ENCODE data around the gene KCNJ10. TPM values are rescaled to one million over a fixed set of nuclear protein-coding genes. Genes with fewer than 3 reads are reported as not detected.

Gene KCNJ10
- total RNA-seq, 1 donor from 2014 or later = not detected

GRCh38 chr1:160022330-160023310, 47.3 kb downstream of the KCNJ10 start:
- Mint-ChIP-seq H3K4me1 (ENCODE audit: unreplicated experiment) (peaks cover 3% of the 10 kb centered on the region), H3K27ac (ENCODE audit: unreplicated experiment) (no peak overlapping the region), H3K36me3 (ENCODE audit: low read depth, unreplicated experiment) (no peaks in the 10 kb centered on the region), H3K4me3 (ENCODE audit: unreplicated experiment) (no peak overlapping the region), H3K9me3 (ENCODE audit: unreplicated experiment) (no peaks in the 10 kb centered on the region), H3K27me3 (ENCODE audit: unreplicated experiment) (no peaks in the 10 kb centered on the region)
- DNase-seq (ENCODE audit: low spot score) = no peak
- TF ChIP-seq CTCF (IDR thresholded peaks at IDR 0.05; ENCODE audit: unreplicated experiment) = no peak

- Mint-ChIP-seq H3K4me3 (ENCODE audit: unreplicated experiment) (no peak overlapping the region), H3K4me1 (ENCODE audit: unreplicated experiment) (peaks cover 3% of the 10 kb centered on the region), H3K9me3 (ENCODE audit: unreplicated experiment) (no peaks in the 10 kb centered on the region), H3K36me3 (ENCODE audit: low read depth, unreplicated experiment) (no peaks in the 10 kb centered on the region), H3K27ac (ENCODE audit: unreplicated experiment) (no peak overlapping the region), H3K27me3 (ENCODE audit: unreplicated experiment) (no peaks in the 10 kb centered on the region)
- DNase-seq (ENCODE audit: low spot score) = no peak
- TF ChIP-seq CTCF (IDR thresholded peaks at IDR 0.05; ENCODE audit: unreplicated experiment) = no peak
Measured at GRCh38 chr1:160021376-160022074, 48.4 kb downstream of the KCNJ10 start.

GRCh38 chr1:160020196-160020595, 49.8 kb downstream of the KCNJ10 start:
- H3K4me3 Mint-ChIP-seq (ENCODE audit: unreplicated experiment) = no peak overlapping the region
- no peaks in the 10 kb centered on the region for H3K36me3 Mint-ChIP-seq (ENCODE audit: low read depth, unreplicated experiment)
- H3K9me3 Mint-ChIP-seq (ENCODE audit: unreplicated experiment) = no peaks in the 10 kb centered on the region
- no peak for TF ChIP-seq CTCF (IDR thresholded peaks at IDR 0.05; ENCODE audit: unreplicated experiment)
- H3K4me1 Mint-ChIP-seq (ENCODE audit: unreplicated experiment) = peaks cover 3% of the 10 kb centered on the region
- no peaks in the 10 kb centered on the region for H3K27me3 Mint-ChIP-seq (ENCODE audit: unreplicated experiment)
- DNase-seq (ENCODE audit: low spot score) = no peak
- no peak overlapping the region for H3K27ac Mint-ChIP-seq (ENCODE audit: unreplicated experiment)

- no peak for DNase-seq (ENCODE audit: low spot score)
- H3K4me3 Mint-ChIP-seq (ENCODE audit: unreplicated experiment) = no peak overlapping the region
- H3K27me3 Mint-ChIP-seq (ENCODE audit: unreplicated experiment) = no peaks in the 10 kb centered on the region
- H3K36me3 Mint-ChIP-seq (ENCODE audit: low read depth, unreplicated experiment) = no peaks in the 10 kb centered on the region
- H3K4me1 Mint-ChIP-seq (ENCODE audit: unreplicated experiment) = peaks cover 3% of the 10 kb centered on the region
- no peak for TF ChIP-seq CTCF (IDR thresholded peaks at IDR 0.05; ENCODE audit: unreplicated experiment)
- no peak overlapping the region for H3K27ac Mint-ChIP-seq (ENCODE audit: unreplicated experiment)
- no peaks in the 10 kb centered on the region for H3K9me3 Mint-ChIP-seq (ENCODE audit: unreplicated experiment)
Measured at GRCh38 chr1:160018900-160019299, 51.1 kb downstream of the KCNJ10 start.
